Fibroblast of pulmonary artery (primary cell): ENCODE results near the gene PTPN23.

Source experiments
- DNase-seq: peaks from one replicate; pipeline ENCODE4 v3.0.0-alpha.2; 2010; ENCODE audit warnings: low read depth
- H3K4me3 ChIP-seq: replicated peaks from 2 replicates; pipeline ENCODE4 v1.5.1; 2011; ENCODE audit warnings: low read depth, mild to moderate bottlenecking, control low read depth, low read length, moderate library complexity
- TF ChIP-seq, protein P1 (sequence below): IDR thresholded peaks from 2 replicates; pipeline ENCODE4 v1.5.1; 2011; ENCODE audit warnings: mild to moderate bottlenecking, control low read depth, low read length, inconsistent platforms; ENCODE audit errors: missing control alignments

Gene PTPN23

DNA sequence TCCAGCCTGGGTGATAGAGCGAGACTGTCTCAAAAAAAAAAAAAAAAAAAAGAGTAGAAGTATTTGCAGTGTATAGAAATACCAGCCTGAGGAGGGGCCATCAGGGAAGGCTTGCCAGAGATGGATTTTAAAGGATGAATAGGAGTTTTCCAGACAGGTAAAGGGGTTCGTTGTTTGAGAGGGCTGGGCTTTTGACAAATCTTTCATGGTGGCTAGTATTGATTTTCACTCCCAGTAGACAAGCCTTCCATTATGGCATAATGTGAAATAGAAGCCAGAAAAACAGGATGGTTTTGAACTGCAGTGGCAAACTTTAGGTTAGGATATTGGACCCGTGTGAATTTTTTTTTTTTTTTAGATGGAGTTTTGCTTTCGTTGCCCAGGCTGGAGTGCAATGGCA is 3.6 kb downstream of the PTPN23 start:
- TF ChIP-seq, protein P1, sequence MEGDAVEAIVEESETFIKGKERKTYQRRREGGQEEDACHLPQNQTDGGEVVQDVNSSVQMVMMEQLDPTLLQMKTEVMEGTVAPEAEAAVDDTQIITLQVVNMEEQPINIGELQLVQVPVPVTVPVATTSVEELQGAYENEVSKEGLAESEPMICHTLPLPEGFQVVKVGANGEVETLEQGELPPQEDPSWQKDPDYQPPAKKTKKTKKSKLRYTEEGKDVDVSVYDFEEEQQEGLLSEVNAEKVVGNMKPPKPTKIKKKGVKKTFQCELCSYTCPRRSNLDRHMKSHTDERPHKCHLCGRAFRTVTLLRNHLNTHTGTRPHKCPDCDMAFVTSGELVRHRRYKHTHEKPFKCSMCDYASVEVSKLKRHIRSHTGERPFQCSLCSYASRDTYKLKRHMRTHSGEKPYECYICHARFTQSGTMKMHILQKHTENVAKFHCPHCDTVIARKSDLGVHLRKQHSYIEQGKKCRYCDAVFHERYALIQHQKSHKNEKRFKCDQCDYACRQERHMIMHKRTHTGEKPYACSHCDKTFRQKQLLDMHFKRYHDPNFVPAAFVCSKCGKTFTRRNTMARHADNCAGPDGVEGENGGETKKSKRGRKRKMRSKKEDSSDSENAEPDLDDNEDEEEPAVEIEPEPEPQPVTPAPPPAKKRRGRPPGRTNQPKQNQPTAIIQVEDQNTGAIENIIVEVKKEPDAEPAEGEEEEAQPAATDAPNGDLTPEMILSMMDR = no peak
- DNase-seq = no peak
- no peak overlapping the region for H3K4me3 ChIP-seq

DNA sequence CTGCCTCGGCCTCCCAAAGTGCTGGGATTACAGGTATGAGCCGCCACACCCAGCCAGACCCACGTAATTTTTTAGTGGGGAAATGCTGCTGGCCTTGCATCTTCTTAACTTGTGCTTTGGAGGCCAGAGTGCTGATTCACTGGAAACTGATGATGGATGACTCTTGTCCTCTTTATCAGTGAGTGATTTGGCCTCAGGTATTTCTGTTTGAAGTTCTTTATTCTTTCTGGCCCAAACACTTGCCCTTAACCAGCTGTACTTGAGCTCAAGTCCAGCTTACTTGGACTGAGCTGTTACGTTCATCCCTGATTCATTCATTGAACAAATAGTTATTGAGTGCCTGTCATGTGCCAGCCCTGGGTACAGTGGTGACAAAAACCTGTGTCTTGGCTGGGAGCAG is 4.2 kb downstream of the PTPN23 start:
- no peak overlapping the region for H3K4me3 ChIP-seq
- no peak for DNase-seq
- TF ChIP-seq, protein P1 = no peak

DNA sequence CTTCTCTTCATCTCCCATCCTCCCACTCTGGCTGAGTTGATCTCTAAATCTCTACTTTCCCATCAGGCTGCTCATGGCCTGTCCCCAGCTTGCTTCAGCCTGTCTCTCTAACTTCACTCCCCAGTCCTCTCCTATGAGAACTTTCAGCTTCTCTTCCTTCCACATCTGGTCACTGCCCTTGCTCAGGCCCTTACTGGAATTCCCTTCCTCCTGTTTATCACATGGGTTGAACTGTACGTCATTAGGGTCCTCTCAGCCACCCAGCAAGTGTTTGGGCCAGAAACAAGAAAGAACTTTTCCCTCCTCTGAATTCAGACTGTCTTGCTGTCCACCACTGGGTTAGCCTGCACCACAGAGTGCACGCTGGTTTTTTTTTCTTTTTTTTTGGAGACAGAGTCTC is 5.0 kb downstream of the PTPN23 start:
- no peak overlapping the region for H3K4me3 ChIP-seq
- TF ChIP-seq, protein P1 = no peak
- DNase-seq = no peak

DNA sequence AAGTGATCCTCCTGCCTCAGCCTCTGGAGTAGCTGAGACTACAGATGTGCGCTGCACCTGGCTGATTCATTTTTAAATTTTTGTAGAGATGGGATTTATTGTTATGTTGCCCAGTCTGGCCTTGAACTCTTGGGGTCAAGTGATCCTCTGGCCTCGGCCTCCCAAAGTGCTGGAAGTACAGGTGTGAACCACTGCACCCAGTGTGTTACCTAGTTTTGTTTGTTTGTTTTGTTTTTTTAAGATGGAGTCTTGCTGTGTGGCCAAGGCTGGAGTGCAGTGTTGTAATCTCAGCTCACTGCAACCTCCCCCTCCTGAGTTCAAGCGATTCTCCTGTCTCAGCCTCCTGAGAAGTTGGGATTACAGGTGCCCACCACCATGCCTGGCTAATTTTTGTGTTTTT is 12.1 kb downstream of the PTPN23 start:
- no peak overlapping the region for H3K4me3 ChIP-seq
- no peak for DNase-seq
- TF ChIP-seq, protein P1 = no peak

DNA sequence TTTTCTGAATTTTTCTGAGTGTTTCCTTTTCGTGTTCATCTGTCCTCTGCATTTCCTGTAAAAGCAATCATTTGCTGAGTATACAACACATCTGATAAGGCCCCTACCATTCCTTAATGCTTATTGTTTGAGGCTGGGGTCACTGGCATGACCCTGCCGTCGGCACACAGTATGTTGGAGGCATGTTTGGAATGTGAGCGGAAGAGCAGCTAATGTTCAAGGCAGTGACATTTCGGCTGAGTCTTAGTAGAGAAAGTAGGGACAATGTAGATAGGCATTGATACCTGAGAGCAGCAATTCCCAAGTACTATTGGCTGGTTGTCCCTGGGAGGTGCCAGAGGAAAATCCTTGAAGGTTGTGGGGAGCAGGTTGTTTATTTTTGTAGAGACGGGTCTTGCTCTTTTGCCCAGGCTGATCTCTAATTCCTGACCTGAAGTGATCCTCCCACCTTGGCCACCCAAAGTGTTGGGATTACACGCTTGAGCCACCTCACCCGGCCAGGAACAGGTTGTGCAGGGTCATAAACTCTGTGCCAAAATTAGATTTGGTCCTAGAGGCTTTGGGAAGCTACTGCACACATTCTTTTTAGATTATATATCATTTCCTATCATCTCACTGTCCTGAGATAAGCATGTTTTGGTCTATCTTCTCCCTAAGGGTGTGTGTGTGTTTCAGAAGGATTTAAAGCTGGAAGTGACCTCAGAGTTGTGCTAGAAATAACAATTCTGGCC is 13.5 kb downstream of the PTPN23 start:
- TF ChIP-seq, protein P1 = no peak
- DNase-seq = peak; percentile 56
- no peak overlapping the region for H3K4me3 ChIP-seq

DNA sequence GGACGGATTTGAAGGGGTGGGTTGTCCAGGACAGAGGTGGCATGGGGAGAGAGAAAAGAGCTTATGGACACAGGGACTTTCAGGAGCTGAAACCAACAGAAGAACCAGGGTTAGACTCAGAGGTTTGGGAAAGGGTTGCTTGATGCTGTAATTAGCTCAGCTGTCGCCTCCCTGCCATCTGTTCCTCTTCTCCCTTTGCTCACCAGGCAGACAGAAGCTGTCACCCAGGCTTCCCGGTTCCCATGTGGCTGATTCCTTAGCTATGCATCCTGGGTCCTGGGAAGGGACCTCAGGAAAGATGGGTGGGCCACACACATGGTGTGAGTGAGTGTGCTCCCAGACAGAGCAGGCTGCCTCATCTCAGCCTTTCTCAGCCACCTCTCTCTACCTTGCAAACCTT is 14.1 kb downstream of the PTPN23 start:
- DNase-seq = no peak
- H3K4me3 ChIP-seq = no peak overlapping the region
- TF ChIP-seq, protein P1 = no peak

DNA sequence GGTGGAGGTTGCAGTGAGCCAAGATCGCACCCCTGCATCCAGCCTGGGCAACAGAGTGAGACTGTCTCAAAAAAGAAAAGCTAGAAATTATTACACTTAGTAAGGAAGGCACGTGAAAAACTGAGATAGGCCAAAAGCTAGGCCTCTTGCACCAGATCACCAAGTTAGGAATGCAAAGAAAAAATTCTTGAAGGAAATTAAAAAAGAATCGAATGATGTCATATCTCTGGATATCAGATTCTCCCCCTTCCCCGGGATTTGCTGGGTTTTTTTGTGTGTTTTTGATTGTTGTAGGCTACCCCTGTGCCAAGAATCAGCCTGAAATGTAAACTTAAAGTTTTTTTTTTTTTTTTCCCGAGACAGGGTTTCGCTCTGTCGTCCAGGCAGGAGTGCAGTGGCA is 17.4 kb downstream of the PTPN23 start:
- no peak overlapping the region for H3K4me3 ChIP-seq
- TF ChIP-seq, protein P1 = no peak
- DNase-seq = no peak
